GM13977 (cell line): Measurements from ENCODE around the gene MBD2.
A peak's percentile ranks its signal among the peaks of the same experiment; 100 is the strongest.
"Not testable (repeated sequence)": the region's sequence is repeated elsewhere in the genome, so short reads cannot be mapped to it uniquely, and the experiment has no call there.

Experiments used
- DNase-seq: peaks from one replicate; pipeline ENCODE4 v3.0.0; 2012; ENCODE audit warnings: low spot score
- CTCF ChIP-seq: IDR thresholded peaks from 2 replicates; pipeline ENCODE4 v1.5.1; 2012; ENCODE audit warnings: mild to moderate bottlenecking, control low read depth; ENCODE audit not compliant: insufficient read depth; ENCODE audit errors: extremely low read depth, missing control alignments
- in situ Hi-C: fragments of 300-500 bp; cut with MboI; formaldehyde crosslinking; loops from one replicate; pipeline ENCODE4 v1.12.0; 2022; ENCODE audit warnings: low sequenced_read_pairs, low pct_unique_long_range_greater_than_20kb, mixed read lengths, inconsistent platforms; ENCODE audit not compliant: unreplicated experiment

Gene MBD2

DNA sequence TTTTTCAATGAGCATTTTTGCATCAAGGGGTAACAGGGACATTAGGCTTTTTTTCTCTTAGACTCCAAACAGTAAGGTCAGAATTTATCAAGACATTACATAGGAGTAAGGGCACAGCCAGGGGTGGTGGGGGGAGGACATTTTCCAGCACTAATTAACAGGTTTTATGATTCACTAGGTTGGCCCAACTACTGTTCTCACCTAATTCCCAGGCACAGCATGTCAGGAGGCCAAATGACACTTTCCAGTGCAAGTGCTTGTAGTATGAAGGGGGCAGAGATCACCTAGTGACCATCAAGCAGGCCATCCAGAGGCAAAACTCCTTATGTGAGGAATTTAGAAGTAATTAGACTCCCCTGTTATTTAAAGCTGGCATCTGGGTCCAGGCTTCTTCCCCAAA is 3.9 kb upstream of the MBD2 start:
- DNase-seq = no peak
- no peak for TF ChIP-seq CTCF
- in situ Hi-C loops = no loop called here

GRCh38 chr18:54223568-54224241 is 764 bp downstream of the MBD2 start:
- TF ChIP-seq CTCF = no peak
- in situ Hi-C loops = loop anchor here (5.0 kb wide), 1 partner anchor 49 kb away; no protein-coding TSS in a partner anchor
- peak; percentile 20 for DNase-seq

GRCh38 chr18:54222922-54223567 is 1.4 kb downstream of the MBD2 start:
- in situ Hi-C loops = loop anchor here (5.0 kb wide), 1 partner anchor 49 kb away; no protein-coding TSS in a partner anchor
- DNase-seq = no peak
- peak; percentile 38 for TF ChIP-seq CTCF

DNA sequence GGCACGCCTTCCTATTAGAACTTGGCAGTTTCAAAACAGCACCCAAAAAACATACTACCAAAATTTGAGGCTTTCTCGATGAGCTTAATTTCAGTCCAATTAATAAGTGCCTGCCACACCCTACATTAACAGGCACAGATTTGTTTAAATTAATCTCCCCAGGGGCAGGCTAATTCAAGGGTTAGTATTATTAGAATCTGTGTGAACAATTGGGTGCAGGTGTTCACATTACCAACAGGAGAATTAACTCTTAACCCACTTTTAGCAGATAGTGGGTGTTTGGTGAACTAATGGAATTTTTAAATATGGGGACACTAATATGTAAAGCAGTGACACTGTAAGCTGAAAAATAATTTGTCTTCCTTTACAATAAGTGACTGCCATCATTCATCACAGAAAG is 4.1 kb downstream of the MBD2 start:
- TF ChIP-seq CTCF = no peak
- no peak for DNase-seq
- in situ Hi-C loops = loop anchor here (5.0 kb wide), 1 partner anchor 52 kb away; no protein-coding TSS in a partner anchor

DNA sequence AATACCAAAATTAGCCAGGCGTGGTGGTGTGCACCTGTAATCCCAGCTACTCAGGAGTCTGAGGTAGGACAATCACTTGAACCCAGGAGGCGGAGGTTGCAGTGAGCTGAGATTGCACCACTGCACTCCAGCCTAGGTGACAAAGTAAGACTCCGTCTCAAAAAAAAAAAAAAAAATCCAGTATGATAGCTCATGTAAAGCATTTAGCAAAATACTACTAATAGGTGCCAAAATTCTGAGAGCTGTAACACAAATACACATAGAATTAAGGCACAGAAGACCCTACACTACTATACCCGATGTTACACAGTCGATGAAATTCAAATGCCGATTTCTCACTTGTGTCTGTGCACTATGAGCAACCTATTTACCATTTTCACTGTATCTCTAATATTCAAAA is 5.7 kb downstream of the MBD2 start:
- in situ Hi-C loops, DNase-seq: not testable (repeated sequence)

GRCh38 chr18:54218299-54218698 is 6.2 kb downstream of the MBD2 start:
- in situ Hi-C loops = no loop called here
- TF ChIP-seq CTCF = no peak
- DNase-seq = no peak

GRCh38 chr18:54217624-54218023 is 6.8 kb downstream of the MBD2 start:
- TF ChIP-seq CTCF = no peak
- in situ Hi-C loops = no loop called here
- DNase-seq = no peak
